GM21723 (cell line): Measurements from ENCODE around the gene RPL39.
"Not testable (repeated sequence)": the region's sequence is repeated elsewhere in the genome, so short reads cannot be mapped to it uniquely, and the experiment has no call there.

Source experiments
- ATAC-seq: cut with Tn5 transposase; IDR thresholded peaks from one replicate; pipeline ENCODE4 v1.9.1; 2021; ENCODE audit warnings: mild to moderate bottlenecking, moderate library complexity; ENCODE audit not compliant: unreplicated experiment

RPL39 gene

GRCh38 chrX:119791437-119792231 is at the start of gene RPL39:
RPL39 (minus strand) TSS chrX:119791630; CDS start chrX:119791576, 54 bp downstream.
- peak; percentile 90 for ATAC-seq

DNA sequence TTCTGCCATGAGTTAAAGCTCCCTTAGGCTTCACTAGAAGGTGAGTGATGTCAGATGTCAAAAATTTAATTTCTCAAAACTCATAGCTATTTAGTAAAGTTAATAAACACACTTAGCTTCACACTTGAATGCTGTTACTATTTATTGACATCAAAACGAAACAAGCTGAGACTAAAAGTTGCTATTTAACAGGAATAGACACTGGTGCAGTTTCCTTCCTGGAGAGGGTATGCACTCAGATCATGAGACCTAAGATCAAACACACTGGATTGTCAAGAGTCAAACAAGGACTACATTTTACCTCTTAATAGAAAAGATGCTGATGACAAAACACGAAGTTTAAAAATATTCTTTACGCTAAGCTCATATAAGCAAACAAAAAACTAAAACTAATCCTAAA is 42.5 kb upstream of the RPL39 start:
- no peak for ATAC-seq

DNA sequence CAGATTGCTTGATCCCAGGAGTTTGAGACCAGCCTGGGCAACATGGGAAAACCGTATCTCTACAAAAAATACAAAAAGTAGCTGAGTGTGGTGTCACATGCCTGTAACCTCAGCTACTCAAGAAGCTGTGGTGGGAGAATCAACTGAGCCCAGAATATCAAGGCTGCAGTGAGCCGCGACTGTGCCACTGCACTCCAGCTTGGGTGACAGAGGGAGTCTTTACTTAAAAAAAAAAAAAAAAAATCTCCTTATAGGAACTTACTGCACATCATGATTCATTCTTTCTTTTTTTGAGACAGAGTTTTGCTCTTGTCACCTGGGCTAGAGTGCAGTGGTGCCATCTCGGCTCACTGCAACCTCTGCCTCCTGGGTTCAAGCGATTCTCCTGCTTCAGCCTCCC is 37.0 kb upstream of the RPL39 start:
- ATAC-seq = no peak

GRCh38 chrX:119826399-119826959 is 35.0 kb upstream of the RPL39 start:
- no peak for ATAC-seq

DNA sequence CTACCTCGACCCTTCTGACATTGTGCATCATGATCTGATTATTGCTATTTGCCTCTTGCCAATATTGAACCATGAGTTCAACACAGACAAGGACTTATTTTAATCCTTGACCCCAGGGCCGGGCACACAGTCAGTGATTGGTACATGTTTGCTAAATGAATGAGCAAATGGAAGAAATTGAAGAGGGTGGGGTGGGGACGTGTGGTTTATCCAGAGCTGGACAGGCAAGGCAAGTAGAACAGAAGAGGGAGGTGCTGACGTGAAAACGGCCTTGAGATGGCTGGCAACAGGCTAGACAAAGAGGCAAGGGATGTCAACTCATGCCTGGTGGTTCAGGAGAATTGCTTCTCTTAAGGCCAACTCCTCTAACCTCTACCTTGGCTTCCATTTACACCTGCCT is 32.8 kb upstream of the RPL39 start:
- ATAC-seq = not testable (repeated sequence)

DNA sequence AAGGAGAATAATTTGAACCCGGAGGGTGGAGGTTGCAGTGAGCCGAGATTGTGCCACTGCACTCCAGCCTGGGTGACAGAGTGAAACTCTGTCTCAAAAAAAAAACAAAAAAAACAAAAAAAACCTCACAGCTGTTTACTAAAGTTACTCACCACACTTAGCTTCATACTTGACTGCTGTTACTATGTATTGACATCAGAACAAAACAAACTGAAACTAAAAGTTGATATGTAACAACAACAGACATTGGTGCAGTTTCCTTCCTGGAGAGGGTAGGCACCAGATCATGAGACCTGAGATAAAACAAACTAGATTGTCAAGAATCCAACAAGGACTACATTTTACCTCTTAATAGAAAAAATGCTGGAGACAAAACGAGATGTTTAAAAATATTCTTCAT is 30.3 kb upstream of the RPL39 start:
- ATAC-seq = peak; percentile 97

- ATAC-seq = no peak
Measured at GRCh38 chrX:119817130-119817690, 25.8 kb upstream of the RPL39 start.

DNA sequence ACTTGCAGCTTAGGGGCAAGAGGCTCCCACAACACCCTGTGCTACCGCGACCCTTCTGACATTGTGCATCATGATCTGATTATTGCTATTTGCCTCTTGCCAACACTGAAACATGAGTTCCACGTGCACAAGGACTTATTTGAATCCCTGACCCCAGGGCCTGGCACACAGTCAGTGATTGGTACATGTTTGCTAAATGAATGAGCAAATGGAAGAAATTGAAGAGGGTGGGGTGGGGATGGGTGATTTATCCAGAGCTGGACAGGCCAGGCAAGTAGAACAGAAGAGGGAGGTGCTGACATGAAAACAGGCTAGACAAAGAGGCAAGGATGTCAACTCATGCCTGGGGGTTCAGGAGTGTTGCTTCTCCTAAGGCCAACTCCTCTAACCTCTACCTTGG is 24.9 kb upstream of the RPL39 start:
- ATAC-seq = no peak

- ATAC-seq = no peak
Measured at GRCh38 chrX:119809185-119809666, 17.8 kb upstream of the RPL39 start.

DNA sequence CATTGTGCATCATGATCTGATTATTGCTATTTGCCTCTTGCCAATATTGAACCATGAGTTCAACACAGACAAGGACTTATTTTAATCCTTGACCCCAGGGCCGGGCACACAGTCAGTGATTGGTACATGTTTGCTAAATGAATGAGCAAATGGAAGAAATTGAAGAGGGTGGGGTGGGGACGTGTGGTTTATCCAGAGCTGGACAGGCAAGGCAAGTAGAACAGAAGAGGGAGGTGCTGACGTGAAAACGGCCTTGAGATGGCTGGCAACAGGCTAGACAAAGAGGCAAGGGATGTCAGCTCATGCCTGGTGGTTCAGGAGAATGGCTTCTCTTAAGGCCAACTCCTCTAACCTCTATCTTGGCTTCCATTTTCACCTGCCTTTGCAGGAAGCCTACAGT is 17.0 kb upstream of the RPL39 start:
- ATAC-seq = not testable (repeated sequence)

DNA sequence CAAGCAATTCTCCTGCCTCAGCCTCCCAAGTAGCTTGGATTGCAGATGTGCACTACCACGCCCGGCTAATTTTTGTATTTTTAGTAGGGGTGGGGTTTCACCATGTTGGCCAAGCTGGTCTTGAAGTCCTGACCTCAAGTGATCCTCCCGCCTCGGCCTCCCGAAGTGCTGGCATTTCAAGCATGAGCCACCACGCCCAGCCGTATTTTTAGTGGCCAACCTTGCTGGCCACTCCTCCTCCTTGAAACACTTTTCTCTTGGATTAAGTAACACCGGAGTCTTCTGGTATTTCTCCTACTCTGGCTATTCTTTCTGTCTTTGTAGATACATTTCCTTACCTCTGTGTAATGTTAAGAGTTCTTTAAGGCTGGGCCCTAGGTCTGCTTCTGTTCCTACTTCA is 11.1 kb upstream of the RPL39 start:
- no peak for ATAC-seq

DNA sequence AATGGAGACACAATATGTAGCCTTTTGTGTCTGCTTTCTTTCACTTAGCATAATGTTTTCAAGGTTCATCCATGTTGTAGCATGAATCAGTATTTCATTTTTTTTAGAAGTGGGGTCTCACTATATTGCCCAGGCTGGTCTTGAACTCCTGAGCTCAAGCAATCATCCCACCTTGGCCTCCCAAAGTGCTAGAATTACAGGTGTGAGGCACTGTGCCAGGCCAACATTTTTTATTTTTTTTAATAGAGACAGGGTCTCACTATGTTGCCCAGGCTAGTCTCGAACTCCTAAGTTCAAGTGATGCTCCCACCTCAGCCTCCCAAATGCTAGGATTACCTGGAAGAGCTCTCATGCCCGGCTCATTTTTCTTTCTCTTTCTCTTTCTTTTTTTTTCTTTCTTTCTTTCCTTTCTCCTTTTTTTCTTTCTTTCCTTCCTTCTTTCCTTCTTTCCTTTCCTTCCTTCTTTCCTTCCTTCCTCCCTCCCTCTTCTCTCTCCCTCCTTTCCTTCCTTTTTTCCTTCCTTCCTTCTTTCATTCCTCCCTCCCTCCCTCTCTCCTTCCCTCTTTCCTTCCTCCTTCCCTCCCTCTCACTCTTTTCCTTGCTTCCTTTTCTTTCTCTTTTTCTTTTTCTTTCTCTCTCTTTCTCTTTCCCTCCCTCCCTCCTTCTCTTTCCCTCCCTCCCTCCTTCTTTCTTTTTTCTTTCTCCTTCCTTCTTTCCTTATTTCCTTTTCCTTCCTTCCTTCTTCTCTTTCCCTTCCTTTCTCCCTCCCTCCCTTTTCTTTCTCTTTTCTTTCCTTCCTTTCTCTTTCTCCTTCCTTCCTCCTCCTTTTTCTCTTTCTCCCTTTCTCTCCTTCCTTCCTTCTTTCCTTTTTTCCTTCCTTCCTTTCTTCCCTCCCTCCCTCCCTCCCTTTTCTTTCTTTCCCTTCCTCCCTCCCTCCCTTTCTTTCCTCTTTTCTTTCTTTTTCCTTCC is 10.1 kb upstream of the RPL39 start:
- ATAC-seq = no peak

DNA sequence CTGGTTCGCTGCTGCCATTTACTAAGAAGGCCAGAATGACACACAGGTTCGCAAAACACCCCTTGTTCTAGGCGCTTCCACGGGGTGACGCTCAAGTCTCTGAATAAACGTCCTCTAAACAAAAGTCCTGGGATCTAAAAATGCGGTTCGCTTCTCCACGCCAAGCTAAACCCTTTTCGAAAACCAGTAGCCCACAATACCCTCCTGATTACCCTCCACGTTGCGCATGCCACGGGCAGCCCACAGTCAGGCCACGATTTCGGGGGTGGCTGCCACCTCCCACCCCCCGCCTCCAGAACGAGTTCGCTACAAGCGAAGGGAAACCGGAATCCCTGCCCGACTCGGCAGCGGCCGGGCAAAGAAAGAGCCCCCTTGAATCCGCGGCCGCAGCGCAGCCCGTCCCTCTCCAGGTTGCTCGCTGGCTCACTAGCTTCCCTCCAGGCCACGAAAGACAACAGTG is 423 bp downstream of the RPL39 start:
- peak; percentile 24 for ATAC-seq

DNA sequence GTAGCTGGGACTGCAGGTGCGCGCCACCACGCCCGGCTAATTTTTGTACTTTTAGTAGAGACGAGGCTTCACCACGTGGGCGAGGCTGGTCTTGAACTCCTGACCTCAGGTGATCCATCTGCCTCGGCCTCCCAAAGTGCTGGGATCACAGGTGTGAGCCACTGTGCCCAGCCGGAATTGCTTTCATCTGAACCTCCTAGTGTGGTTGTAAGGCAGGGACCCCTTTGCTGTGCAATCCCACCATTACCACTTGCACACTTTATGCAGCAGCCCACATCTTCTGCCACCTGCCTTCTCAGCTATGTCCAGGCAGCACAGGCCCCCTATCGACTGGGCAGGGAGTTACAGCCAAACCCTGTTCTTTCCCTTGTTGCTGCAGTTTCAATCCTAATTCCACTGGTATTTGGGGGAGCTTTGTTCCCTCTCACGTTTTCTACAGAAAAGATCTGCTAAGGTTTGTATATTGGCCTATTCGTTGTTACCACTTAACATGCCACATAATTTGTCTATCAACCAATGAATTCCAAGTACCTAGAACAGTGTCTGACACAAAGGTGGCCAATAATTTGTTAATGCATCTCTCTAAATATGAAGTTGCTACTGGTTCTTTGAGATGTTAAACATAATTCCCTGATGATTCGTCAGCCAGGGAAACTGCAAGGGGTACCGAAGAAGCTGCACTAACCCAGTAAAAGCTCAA is 6.5 kb downstream of the RPL39 start:
- ATAC-seq = peak; percentile 57

DNA sequence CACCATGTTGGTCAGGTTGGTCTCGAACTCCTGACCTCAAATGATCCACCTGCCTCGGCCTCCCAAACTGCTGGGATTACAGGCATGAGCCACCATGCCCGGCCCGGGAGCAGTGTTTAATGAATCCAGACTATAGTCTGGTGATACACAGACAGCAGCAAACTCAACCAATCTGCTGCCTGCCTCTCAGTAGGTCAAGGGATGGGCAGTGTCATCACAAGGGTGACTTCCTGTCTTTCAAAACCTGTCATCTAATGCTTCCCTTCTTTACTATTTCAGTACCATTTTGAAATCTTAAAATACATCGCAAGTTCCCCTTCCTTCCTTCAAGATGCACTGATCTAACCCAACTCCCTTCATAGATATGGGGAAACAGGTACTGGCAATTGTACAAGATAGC is 8.4 kb downstream of the RPL39 start:
- ATAC-seq = no peak

DNA sequence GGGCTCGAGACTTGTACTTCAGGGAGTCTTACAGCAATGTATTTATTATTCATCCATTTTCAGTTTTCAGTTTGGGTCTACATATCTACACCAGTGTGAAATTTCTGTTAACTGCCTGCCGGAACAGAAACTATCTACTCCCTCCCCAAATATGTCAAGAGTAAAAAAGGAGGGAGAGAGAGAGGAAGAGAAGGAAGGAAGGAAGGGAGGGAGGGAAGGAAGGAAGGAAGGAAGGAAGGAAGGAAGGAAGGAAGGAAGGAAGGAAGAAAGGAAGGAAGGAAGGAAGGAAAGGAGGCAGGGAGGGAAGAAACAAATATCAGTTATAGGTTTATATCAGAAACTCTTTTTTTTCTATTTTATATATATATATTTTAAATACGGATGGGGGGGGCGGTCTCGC is 12.6 kb downstream of the RPL39 start:
- no peak for ATAC-seq

DNA sequence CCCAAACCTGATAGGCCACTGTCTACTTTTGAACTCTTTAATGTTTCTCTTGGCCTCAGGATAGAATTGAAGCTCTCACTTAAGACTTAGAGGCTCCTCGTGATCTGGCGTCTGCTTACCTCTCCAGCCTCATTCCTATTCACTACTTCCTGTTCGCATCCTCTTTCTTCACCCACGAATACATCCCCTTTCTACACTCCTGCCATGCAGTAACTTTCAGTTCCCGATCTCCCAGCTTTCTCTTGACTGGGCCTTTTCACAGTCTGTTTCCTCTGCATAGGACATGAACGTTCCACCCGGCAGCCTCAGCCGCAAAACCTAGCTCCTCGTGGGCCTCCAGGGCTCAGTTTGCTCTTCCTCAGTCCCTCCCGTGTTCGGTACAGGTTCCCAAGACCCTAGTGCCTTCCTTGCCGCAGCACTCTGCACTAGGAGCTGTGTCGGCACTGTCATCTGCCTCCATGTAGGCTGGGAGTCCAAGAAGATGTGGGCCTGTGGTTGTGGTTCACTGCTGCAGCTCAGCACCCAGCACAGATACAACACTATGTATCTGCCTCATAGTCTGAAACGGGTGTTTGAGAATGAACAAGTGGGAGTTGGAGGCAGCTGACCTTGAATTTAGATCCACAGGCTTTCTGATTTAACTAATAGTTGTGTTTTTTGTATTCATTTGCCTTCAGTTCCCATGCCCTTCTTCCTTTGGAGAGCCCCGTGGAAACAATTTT is 15.8 kb downstream of the RPL39 start:
- ATAC-seq = no peak

DNA sequence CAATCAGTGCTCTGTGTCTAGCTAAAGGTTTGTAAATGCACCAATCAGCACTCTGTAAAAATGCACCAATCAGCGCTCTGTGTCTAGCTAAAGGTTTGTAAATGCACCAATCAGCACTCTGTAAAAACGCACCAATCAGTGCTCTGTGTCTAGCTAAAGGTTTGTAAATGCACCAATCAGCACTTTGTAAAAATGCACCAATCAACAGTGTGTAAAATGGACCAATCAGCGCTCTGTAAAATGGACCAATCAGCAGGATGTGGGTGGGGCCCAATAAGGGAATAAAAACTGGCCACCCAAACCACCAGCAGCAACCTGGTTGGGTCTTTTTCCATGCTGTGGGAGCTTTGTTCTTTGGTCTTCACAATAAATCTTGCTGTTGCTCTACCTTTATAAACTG is 22.0 kb downstream of the RPL39 start:
- ATAC-seq = not testable (repeated sequence)

DNA sequence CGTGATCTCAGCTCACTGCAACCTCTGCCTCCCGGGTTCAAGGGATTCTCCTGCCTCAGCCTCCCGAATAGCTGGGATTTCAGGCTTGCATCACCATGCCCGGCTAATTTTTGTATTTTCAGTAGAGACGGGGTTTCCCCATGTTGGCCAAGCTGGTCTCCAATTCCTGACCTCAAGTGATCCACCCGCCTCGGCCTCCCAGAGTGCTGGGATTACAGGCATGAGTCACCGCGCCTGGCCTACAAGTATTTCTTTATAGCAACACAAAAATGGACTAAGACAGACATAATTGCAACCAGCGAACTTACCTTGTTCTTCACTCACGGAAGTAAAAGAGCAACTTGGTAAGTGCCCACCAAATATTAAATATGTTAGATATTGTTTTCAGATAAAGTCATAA is 23.0 kb downstream of the RPL39 start:
- not testable (repeated sequence) for ATAC-seq
